LNCAP (cell line): ENCODE results near the gene FAM89A.

Experiments used
- CTCF ChIP-seq: fragments of 450-650 bp; IDR thresholded peaks from 2 replicates; pipeline ENCODE4 v1.5.1; 2017; ENCODE audit warnings: mild to moderate bottlenecking

The FAM89A gene

GRCh38 chr1:231035799-231036198, 4.3 kb downstream of the FAM89A start:
- TF ChIP-seq CTCF: no peak

DNA sequence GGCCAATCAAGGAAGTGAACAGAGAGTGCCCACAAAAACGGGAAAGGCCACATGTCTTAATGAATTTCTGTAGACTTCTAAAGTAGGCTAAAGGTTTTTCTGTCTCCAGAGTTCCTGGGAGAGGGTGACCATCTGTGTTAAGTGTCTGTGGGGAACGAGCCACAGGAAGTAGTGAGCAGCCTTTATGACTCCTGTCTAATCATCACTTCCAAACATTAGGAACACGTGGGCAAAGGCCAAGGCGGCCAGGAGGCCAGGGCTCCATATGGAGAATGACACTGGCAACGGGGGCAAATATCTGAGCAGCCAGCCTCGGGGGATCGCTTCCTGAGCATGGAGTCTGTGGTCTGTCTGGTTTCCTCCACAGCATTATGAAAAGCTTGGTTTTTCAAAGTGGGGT, 7.1 kb downstream of the FAM89A start:
- TF ChIP-seq CTCF: no peak

GRCh38 chr1:231029841-231030240, 10.2 kb downstream of the FAM89A start:
- no peak for TF ChIP-seq CTCF

- no peak for TF ChIP-seq CTCF
Observed at GRCh38 chr1:231028682-231029081, 11.4 kb downstream of the FAM89A start.

DNA sequence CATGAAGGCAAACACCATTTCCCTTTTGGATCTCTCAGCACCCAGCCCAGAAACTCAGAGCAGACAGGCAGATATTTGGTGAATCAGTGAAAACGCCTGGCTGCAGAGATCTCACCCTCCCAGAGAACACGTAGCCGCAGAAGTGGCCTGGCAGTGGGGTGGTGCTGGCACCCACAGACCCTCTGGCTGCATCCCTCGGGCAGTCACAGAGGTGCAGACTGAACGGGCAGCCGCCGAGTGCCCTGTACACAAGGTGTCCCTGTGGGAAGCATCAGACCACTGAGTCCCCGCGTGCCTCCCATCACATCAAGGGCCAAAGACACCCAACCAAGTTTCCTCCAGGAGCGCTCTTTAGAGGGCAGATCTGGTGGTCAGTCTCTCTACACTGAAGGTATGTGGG, 12.1 kb downstream of the FAM89A start:
- no peak for TF ChIP-seq CTCF

DNA sequence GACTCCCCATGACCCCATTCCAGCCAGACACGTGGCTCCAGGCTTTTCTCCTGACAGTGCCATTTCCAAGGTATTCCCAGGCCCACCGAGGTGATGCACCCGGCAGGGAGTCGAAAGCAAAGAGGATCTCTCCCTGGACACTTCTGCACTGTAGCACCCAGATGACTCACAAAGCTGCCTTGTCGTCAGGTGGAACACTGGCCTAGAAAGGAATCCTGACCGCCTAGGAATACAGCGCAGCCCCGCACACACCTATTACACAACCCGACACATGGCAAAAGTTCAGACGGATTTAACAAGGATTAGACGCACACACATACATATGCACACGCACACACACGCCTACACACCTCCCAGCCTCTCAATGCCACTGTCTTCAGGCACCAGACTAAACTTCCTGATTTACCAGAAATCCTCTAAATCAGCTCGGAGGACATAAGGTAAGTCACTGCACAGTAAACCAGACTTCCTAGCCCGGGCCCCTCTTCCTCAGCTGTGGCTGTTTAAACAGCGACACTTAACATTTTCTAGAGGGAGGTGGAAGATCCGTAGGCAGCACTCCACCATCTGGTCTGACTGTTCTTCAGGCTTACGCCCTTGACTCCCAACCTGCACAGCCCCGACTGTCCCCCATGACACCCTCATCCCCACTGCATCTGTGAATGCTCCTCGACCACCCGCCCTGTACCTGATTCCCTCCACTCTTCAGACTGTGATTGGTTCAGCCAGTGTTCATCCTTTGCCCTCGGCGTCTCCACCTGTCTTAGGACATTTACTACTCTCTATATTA, 12.7 kb downstream of the FAM89A start:
- no peak for TF ChIP-seq CTCF

GRCh38 chr1:231026576-231026975, 13.5 kb downstream of the FAM89A start:
- no peak for TF ChIP-seq CTCF

GRCh38 chr1:231023150-231023549, 16.9 kb downstream of the FAM89A start:
- no peak for TF ChIP-seq CTCF
